ENCODE measurements around the gene ACAP2. TPM values are rescaled to one million over a fixed set of nuclear protein-coding genes. Genes with fewer than 3 reads are reported as not detected.

ACAP2 gene
- total and polyA plus RNA-seq, 2 experiments from 2014 or later: 45.6 to 104 TPM

DNA sequence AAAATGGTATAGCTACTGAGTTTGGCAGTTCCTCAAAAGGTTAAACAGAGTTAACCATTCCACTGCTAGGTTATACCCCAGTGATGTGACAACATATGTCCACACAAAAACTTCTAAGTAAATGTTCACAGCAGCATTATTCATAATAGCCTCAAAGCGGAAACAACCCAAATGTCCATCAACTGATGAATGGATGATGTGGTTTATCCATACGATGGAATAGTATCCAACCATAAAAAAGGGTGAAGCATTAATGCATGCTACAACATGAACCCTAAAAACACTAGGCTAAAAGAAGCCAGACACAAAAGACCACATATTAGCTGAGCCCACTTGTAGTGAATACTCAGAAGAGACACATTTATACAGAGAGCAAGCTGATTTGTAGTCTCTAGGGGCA is 180.9 kb downstream of the ACAP2 start:
- no peaks in the 10 kb centered on the region for H3K27me3 ChIP-seq (ENCODE audit: insufficient read depth)
- H3F3A ChIP-seq (replicated peaks; ENCODE audit: low read depth): peaks cover 21% of the 10 kb centered on the region; the same call in 1 of the 2 replicates
- DNase-seq (ENCODE audit: low spot score) (no peak), ATAC-seq (no peak)
- H2AFZ ChIP-seq: no peak overlapping the region
- Mint-ChIP-seq H3K36me3 (ENCODE audit: low read depth) (peaks cover 9% of the 10 kb centered on the region), H3K4me3 (no peak overlapping the region), H3K9me3 (no peaks in the 10 kb centered on the region), H3K4me1 (peaks cover 42% of the 10 kb centered on the region), H3K27ac (no peak overlapping the region), H3K27me3 (ENCODE audit: insufficient read depth, low read depth, poor library complexity) (peaks cover 7% of the 10 kb centered on the region)
- peaks cover 23% of the 10 kb centered on the region for H3K4me1 ChIP-seq (ENCODE audit: insufficient read depth)
- peaks cover 79% of the 10 kb centered on the region for H3K79me2 ChIP-seq (replicated peaks; ENCODE audit: insufficient read depth)
- H4K20me1 ChIP-seq (replicated peaks; ENCODE audit: insufficient read depth): peaks cover 56% of the 10 kb centered on the region
- no peak for TF ChIP-seq CREB1 (CRISPR knock-in tag; IDR thresholded peaks at IDR 0.05; ENCODE audit: low read depth)
- no peak for TF ChIP-seq ZNF462 (CRISPR knock-in tag; IDR thresholded peaks at IDR 0.05)
- no peak for TF ChIP-seq ZNF331 (CRISPR knock-in tag; IDR thresholded peaks at IDR 0.05; ENCODE audit: low read depth)
- TF ChIP-seq CTCF (conservative IDR thresholded peaks at IDR 0.05; ENCODE audit: low read depth in 2 of 2): no peak
- TF ChIP-seq POLR2AphosphoS5 (IDR thresholded peaks at IDR 0.05; ENCODE audit: low read depth): no peak
- no peak for TF ChIP-seq NANOG (IDR thresholded peaks at IDR 0.05; ENCODE audit: borderline replicate concordance)
- no peak for TF ChIP-seq ETS1 (IDR thresholded peaks at IDR 0.05)
- no peak for TF ChIP-seq STAT1 (IDR thresholded peaks at IDR 0.05; ENCODE audit: unreplicated experiment)
- TF ChIP-seq ZNF114 (CRISPR knock-in tag; IDR thresholded peaks at IDR 0.05): no peak
- TF ChIP-seq EZH2phosphoT487 (IDR thresholded peaks at IDR 0.05; ENCODE audit: unreplicated experiment): no peak
- TF ChIP-seq EZH2 (IDR thresholded peaks at IDR 0.05; ENCODE audit: low read depth, unreplicated experiment): no peak
- TF ChIP-seq, protein P1, sequence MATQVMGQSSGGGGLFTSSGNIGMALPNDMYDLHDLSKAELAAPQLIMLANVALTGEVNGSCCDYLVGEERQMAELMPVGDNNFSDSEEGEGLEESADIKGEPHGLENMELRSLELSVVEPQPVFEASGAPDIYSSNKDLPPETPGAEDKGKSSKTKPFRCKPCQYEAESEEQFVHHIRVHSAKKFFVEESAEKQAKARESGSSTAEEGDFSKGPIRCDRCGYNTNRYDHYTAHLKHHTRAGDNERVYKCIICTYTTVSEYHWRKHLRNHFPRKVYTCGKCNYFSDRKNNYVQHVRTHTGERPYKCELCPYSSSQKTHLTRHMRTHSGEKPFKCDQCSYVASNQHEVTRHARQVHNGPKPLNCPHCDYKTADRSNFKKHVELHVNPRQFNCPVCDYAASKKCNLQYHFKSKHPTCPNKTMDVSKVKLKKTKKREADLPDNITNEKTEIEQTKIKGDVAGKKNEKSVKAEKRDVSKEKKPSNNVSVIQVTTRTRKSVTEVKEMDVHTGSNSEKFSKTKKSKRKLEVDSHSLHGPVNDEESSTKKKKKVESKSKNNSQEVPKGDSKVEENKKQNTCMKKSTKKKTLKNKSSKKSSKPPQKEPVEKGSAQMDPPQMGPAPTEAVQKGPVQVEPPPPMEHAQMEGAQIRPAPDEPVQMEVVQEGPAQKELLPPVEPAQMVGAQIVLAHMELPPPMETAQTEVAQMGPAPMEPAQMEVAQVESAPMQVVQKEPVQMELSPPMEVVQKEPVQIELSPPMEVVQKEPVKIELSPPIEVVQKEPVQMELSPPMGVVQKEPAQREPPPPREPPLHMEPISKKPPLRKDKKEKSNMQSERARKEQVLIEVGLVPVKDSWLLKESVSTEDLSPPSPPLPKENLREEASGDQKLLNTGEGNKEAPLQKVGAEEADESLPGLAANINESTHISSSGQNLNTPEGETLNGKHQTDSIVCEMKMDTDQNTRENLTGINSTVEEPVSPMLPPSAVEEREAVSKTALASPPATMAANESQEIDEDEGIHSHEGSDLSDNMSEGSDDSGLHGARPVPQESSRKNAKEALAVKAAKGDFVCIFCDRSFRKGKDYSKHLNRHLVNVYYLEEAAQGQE (IDR thresholded peaks at IDR 0.05; ENCODE audit: unreplicated experiment): no peak
- no peak for TF ChIP-seq JUNB (IDR thresholded peaks at IDR 0.05; ENCODE audit: unreplicated experiment)
- H3K4me3 ChIP-seq: no peak overlapping the region
- no peak overlapping the region for H3K27ac ChIP-seq (ENCODE audit: low read depth)
- no peaks in the 10 kb centered on the region for H3K9me2 ChIP-seq (ENCODE audit: insufficient read depth)
- no peak overlapping the region for H3K4me2 ChIP-seq
- no peaks in the 10 kb centered on the region for H3K36me3 ChIP-seq (ENCODE audit: insufficient read depth)
